HEK293T (cell line): ENCODE results near the gene SPATA1.

ENCODE experiments used
- CTCF ChIA-PET: fragments of 350-600 bp; formaldehyde crosslinking; extraction: SDS; loops from one replicate; lab custom pipeline; 2021; ENCODE audit warnings: antibody characterized with exemption, inconsistent platforms; lab: Yijun Ruan, JAX
- POLR2A ChIA-PET: fragments of 350-600 bp; formaldehyde crosslinking; extraction: SDS; loops from one replicate; lab custom pipeline; 2020; ENCODE audit warnings: antibody characterized with exemption, inconsistent platforms; lab: Yijun Ruan, JAX
- DNase-seq: peaks from one replicate; pipeline ENCODE4 v3.0.0; 2012; ENCODE audit warnings: mixed read lengths; ENCODE audit errors: extremely low spot score
- ARNT ChIP-seq: fragments of 450-650 bp; IDR thresholded peaks from 2 replicates; pipeline ENCODE4 v1.6.1; 2017; ENCODE audit warnings: mild to moderate bottlenecking
- BHLHE40 ChIP-seq: fragments of 450-650 bp; IDR thresholded peaks from 2 replicates; pipeline ENCODE4 v1.6.1; 2016; ENCODE audit warnings: mild to moderate bottlenecking, moderate library complexity, borderline replicate concordance
- CTBP1 ChIP-seq: fragments of 450-650 bp; IDR thresholded peaks from 2 replicates; pipeline ENCODE4 v1.6.1; 2016; ENCODE audit warnings: borderline replicate concordance
- ELF4 ChIP-seq: fragments of 450-650 bp; IDR thresholded peaks from 2 replicates; pipeline ENCODE4 v1.6.1; 2017; ENCODE audit warnings: antibody characterized with exemption
- FOXA1 ChIP-seq: fragments of 450-650 bp; IDR thresholded peaks from 2 replicates; pipeline ENCODE4 v1.6.1; 2016; ENCODE audit warnings: mild to moderate bottlenecking
- FOXK2 ChIP-seq: fragments of 450-650 bp; IDR thresholded peaks from 2 replicates; pipeline ENCODE4 v1.6.1; 2016; ENCODE audit warnings: mild to moderate bottlenecking
- HDGF ChIP-seq: fragments of 450-650 bp; IDR thresholded peaks from 2 replicates; pipeline ENCODE4 v1.6.1; 2017; ENCODE audit warnings: antibody characterized with exemption, borderline replicate concordance
- L3MBTL2 ChIP-seq: fragments of 450-650 bp; conservative IDR thresholded peaks from 2 replicates; pipeline ENCODE4 v1.6.1; 2016; ENCODE audit warnings: mild to moderate bottlenecking
- LEF1 ChIP-seq: fragments of 450-650 bp; IDR thresholded peaks from 2 replicates; pipeline ENCODE4 v1.6.1; 2017; ENCODE audit warnings: mild to moderate bottlenecking, borderline replicate concordance
- NFRKB ChIP-seq: fragments of 450-650 bp; IDR thresholded peaks from 2 replicates; pipeline ENCODE4 v1.6.1; 2016; ENCODE audit warnings: mild to moderate bottlenecking, moderate library complexity
- PKNOX1 ChIP-seq: fragments of 450-650 bp; IDR thresholded peaks from 2 replicates; pipeline ENCODE4 v1.6.1; 2016
- SP1 ChIP-seq: fragments of 450-650 bp; IDR thresholded peaks from 2 replicates; pipeline ENCODE4 v1.6.1; 2017
- SUZ12 ChIP-seq: fragments of 450-650 bp; IDR thresholded peaks from 2 replicates; pipeline ENCODE4 v1.6.1; 2016; ENCODE audit warnings: mild to moderate bottlenecking
- TARDBP ChIP-seq: fragments of 450-650 bp; IDR thresholded peaks from 2 replicates; pipeline ENCODE4 v1.6.1; 2016
- ZNF384 ChIP-seq: fragments of 450-650 bp; IDR thresholded peaks from 2 replicates; pipeline ENCODE4 v1.6.1; 2016

Gene SPATA1

GRCh38 chr1:84569216-84569615 lies 63.0 kb downstream of the SPATA1 start:
- no peak for DNase-seq
- no peak for TF ChIP-seq HDGF
- TF ChIP-seq PKNOX1, result no peak
- TF ChIP-seq FOXK2, result no peak
- TF ChIP-seq ELF4, result no peak
- TF ChIP-seq TARDBP, result no peak
- TF ChIP-seq FOXA1, result no peak
- TF ChIP-seq SP1, result no peak
- TF ChIP-seq CTBP1, result no peak
- TF ChIP-seq NFRKB, result no peak
- no peak for TF ChIP-seq LEF1
- TF ChIP-seq BHLHE40, result no peak
- ChIA-PET CTCF (no interaction called here), POLR2A (no interaction called here)

- TF ChIP-seq LEF1, result no peak
- TF ChIP-seq L3MBTL2, result no peak
- TF ChIP-seq TARDBP, result no peak
- TF ChIP-seq HDGF, result no peak
- TF ChIP-seq FOXA1, result no peak
- TF ChIP-seq PKNOX1, result no peak
- no peak for TF ChIP-seq ZNF384
- CTCF ChIA-PET, result interaction anchor here (0.6 kb wide), 1 partner anchor 34 kb away, joined by 4 read pairs; no protein-coding TSS in a partner anchor
- POLR2A ChIA-PET, result interaction anchor here (0.6 kb wide), 1 partner anchor 65 kb away, joined by 3 read pairs; the partner anchor contains the start of genes GNG5 and SPATA1
- DNase-seq, result no peak
Observed at GRCh38 chr1:84570436-84571149, 64.4 kb downstream of the SPATA1 start.

- CTCF ChIA-PET, result interaction anchor here (0.6 kb wide), 1 partner anchor 34 kb away, joined by 4 read pairs; no protein-coding TSS in a partner anchor
- no peak for DNase-seq
- POLR2A ChIA-PET, result interaction anchor here (0.6 kb wide), 1 partner anchor 65 kb away, joined by 3 read pairs; the partner anchor contains the start of genes GNG5 and SPATA1
- TF ChIP-seq L3MBTL2 (no peak), FOXK2 (no peak), FOXA1 (no peak), SUZ12 (no peak), PKNOX1 (no peak), TARDBP (no peak), ARNT (no peak), BHLHE40 (no peak), CTBP1 (no peak)
Observed at GRCh38 chr1:84571150-84571535, 65.0 kb downstream of the SPATA1 start.

- TF ChIP-seq LEF1 (no peak), CTBP1 (no peak), HDGF (no peak), L3MBTL2 (no peak), SUZ12 (no peak), ZNF384 (no peak), BHLHE40 (no peak)
- ChIA-PET POLR2A (interaction anchor here (0.7 to 3.2 kb wide), 13 partner anchors 8 to 269 kb away, joined by 3 to 15 read pairs (median 5); partner anchors contain the start of genes GNG5 and SPATA1), CTCF (interaction anchor here (1.2 to 1.6 kb wide), 2 partner anchors 47 to 202 kb away, joined by 3 to 4 read pairs; no protein-coding TSS in a partner anchor)
- DNase-seq, result no peak
Observed at GRCh38 chr1:84573481-84573966, 67.3 kb downstream of the SPATA1 start.

GRCh38 chr1:84573967-84574842 lies 68.0 kb downstream of the SPATA1 start, which contains the start of gene CTBS:
CTBS (minus strand) TSS chr1:84574440; CDS start chr1:84574415, 25 bp downstream.
- TF ChIP-seq L3MBTL2, result peak; percentile 83
- TF ChIP-seq FOXK2, result no peak
- TF ChIP-seq ELF4, result no peak
- no peak for TF ChIP-seq SP1
- ChIA-PET POLR2A (interaction anchor here (0.7 to 3.2 kb wide), 13 partner anchors 8 to 208 kb away, joined by 3 to 15 read pairs (median 5); partner anchors contain the start of genes GNG5 and SPATA1), CTCF (interaction anchor here (0.6 to 1.6 kb wide), 3 partner anchors 46 to 879 kb away, joined by 3 to 4 read pairs (median 3); no protein-coding TSS in a partner anchor)
- peak; percentile 98 for DNase-seq

- ChIA-PET CTCF (interaction anchor here (0.6 kb wide), 1 partner anchor 878 kb away, joined by 3 read pairs; no protein-coding TSS in a partner anchor), POLR2A (interaction anchor here (1.3 to 3.2 kb wide), 3 partner anchors 10 to 41 kb away, joined by 4 to 15 read pairs (median 5); no protein-coding TSS in a partner anchor)
- TF ChIP-seq ELF4, result no peak
- DNase-seq, result no peak
Observed at GRCh38 chr1:84574936-84575335, 68.8 kb downstream of the SPATA1 start.
